ENCODE measurements around the gene MAP3K5. TPM values are rescaled to one million over a fixed set of nuclear protein-coding genes. Genes with fewer than 3 reads are reported as not detected.

The MAP3K5 gene
- total RNA-seq, 4 donors from 2014 or later = 16.2 to 52.7 (median 34.8) TPM

GRCh38 chr6:136652656-136653055 lies 139.6 kb downstream of the MAP3K5 start:
- Histone ChIP-seq H3K4me3 (no peak overlapping the region), H3K27me3 (no peaks in the 10 kb centered on the region), H3K36me3 (no peaks in the 10 kb centered on the region), H3K27ac (no peak overlapping the region), H3K4me1 (peaks cover 0 to 4% (median 0%) of the 10 kb centered on the region in 4 donors), H3K9me3 (no peaks in the 10 kb centered on the region)
- intact Hi-C loops (cut with DNase I; ENCODE audit: low total_unique reads) = no loop called here
- DNase-seq = no peak
- TF ChIP-seq POLR2AphosphoS5 (IDR thresholded peaks at IDR 0.05) (no peak), CTCF (IDR thresholded peaks at IDR 0.05) (no peak), POLR2A (IDR thresholded peaks at IDR 0.05) (no peak), EP300 (IDR thresholded peaks at IDR 0.05; ENCODE audit: low read depth) (no peak)
- in situ Hi-C loops (cut with MboI; ENCODE audit: low pct_ligation_motif_present in 1 of 4, low pct_unique_long_range_greater_than_20kb in 1 of 4, low sequenced_read_pairs in 3 of 4) = no loop called here

GRCh38 chr6:136651982-136652381 lies 140.3 kb downstream of the MAP3K5 start:
- in situ Hi-C loops (cut with MboI; ENCODE audit: low pct_ligation_motif_present in 1 of 4, low pct_unique_long_range_greater_than_20kb in 1 of 4, low sequenced_read_pairs in 3 of 4) = no loop called here
- peaks cover 0 to 8% (median 0%) of the 10 kb centered on the region in 4 donors for H3K4me1 ChIP-seq

GRCh38 chr6:136647363-136647852 lies 144.9 kb downstream of the MAP3K5 start:
- TF ChIP-seq POLR2A (IDR thresholded peaks at IDR 0.05) (no peak), CTCF (IDR thresholded peaks at IDR 0.05) (no peak), EP300 (IDR thresholded peaks at IDR 0.05; ENCODE audit: low read depth) (no peak), POLR2AphosphoS5 (IDR thresholded peaks at IDR 0.05) (no peak)
- in situ Hi-C loops (cut with MboI; ENCODE audit: low pct_ligation_motif_present in 1 of 4, low pct_unique_long_range_greater_than_20kb in 1 of 4, low sequenced_read_pairs in 3 of 4) = loop anchor here in 3 of 4 donors (5.0 to 10.0 kb wide), 3 partner anchors 63 to 147 kb away; partner anchors contain the start of gene MAP3K5 (in 3 of the 3)
- Histone ChIP-seq H3K27ac (peak overlapping the region; percentile 36 to 54 (median 49)), H3K4me1 (peaks cover 0 to 17% (median 8%) of the 10 kb centered on the region in 4 donors), H3K36me3 (no peaks in the 10 kb centered on the region), H3K9me3 (no peaks in the 10 kb centered on the region), H3K27me3 (no peaks in the 10 kb centered on the region), H3K4me3 (no peak overlapping the region)
- intact Hi-C loops (cut with DNase I; ENCODE audit: low total_unique reads) = no loop called here
- 59 to 62% methylated on average over 8 to 9 of the region's 9 CpGs for WGBS, 2 donors (ENCODE audit: low coverage in 1 of 2)
- DNase-seq = no peak

More at GRCh38 chr6:136651982-136652381, 140.3 kb downstream of the MAP3K5 start:
- TF ChIP-seq EP300 (IDR thresholded peaks at IDR 0.05; ENCODE audit: low read depth) (no peak), POLR2AphosphoS5 (IDR thresholded peaks at IDR 0.05) (no peak), CTCF (IDR thresholded peaks at IDR 0.05) (no peak), POLR2A (IDR thresholded peaks at IDR 0.05) (no peak)
- H3K27me3 ChIP-seq = no peaks in the 10 kb centered on the region
- DNase-seq = no peak
- no peak overlapping the region for H3K4me3 ChIP-seq
- H3K36me3 ChIP-seq = no peaks in the 10 kb centered on the region
- H3K9me3 ChIP-seq = no peaks in the 10 kb centered on the region
- intact Hi-C loops (cut with DNase I; ENCODE audit: low total_unique reads) = no loop called here
- WGBS, 2 donors (ENCODE audit: low coverage in 1 of 2) = 68 to 81% methylated on average over 2 of the region's 2 CpGs
- H3K27ac ChIP-seq = no peak overlapping the region

GRCh38 chr6:136646377-136646776 lies 145.9 kb downstream of the MAP3K5 start:
- Histone ChIP-seq H3K36me3 (no peaks in the 10 kb centered on the region), H3K27me3 (no peaks in the 10 kb centered on the region), H3K4me3 (no peak overlapping the region), H3K27ac (peak overlapping the region in 3 of 4 donors; percentile 46 to 54 (median 52)), H3K9me3 (no peaks in the 10 kb centered on the region), H3K4me1 (peaks cover 0 to 17% (median 8%) of the 10 kb centered on the region in 4 donors)
- no peak for DNase-seq
- in situ Hi-C loops (cut with MboI; ENCODE audit: low pct_ligation_motif_present in 1 of 4, low pct_unique_long_range_greater_than_20kb in 1 of 4, low sequenced_read_pairs in 3 of 4) (loop anchor here in 3 of 4 donors (5.0 to 10.0 kb wide), 3 partner anchors 62 to 148 kb away; partner anchors contain the start of gene MAP3K5 (in 3 of the 3)), intact Hi-C loops (cut with DNase I; ENCODE audit: low total_unique reads) (no loop called here)
- 51 to 81% methylated on average over 3 of the region's 3 CpGs for WGBS, 2 donors (ENCODE audit: low coverage in 1 of 2)
- TF ChIP-seq POLR2AphosphoS5 (IDR thresholded peaks at IDR 0.05) (no peak), CTCF (IDR thresholded peaks at IDR 0.05) (no peak), EP300 (IDR thresholded peaks at IDR 0.05; ENCODE audit: low read depth) (no peak), POLR2A (IDR thresholded peaks at IDR 0.05) (no peak)
